Head of caudate nucleus (tissue), 42 donors: ENCODE results near the gene PSG1.
A peak's percentile ranks its signal among the peaks of the same experiment; 100 is the strongest.
"Not testable (repeated sequence)": the region's sequence is repeated elsewhere in the genome, so short reads cannot be mapped to it uniquely, and the experiment has no call there.

Experiments
- DNase-seq, 42 donors: peaks; one replicate each; pipeline versions ENCODE4 v3.0.0 to v3.0.0-alpha.2; 2020 to 2021; ENCODE audit warnings: mixed read lengths in 7 of 42
- intact Hi-C: fragments of 100-400 bp; cut with DNase I; formaldehyde crosslinking; loops from one replicate; pipeline ENCODE4 v1.15.0; 2022

Gene PSG1

GRCh38 chr19:42879613-42880012, at the start of gene PSG1:
PSG1 (minus strand) TSS chr19:42879713; CDS start chr19:42879581, 132 bp downstream.
- DNase-seq, result no peak
- intact Hi-C loops, result no loop called here

GRCh38 chr19:42928896-42929295, 49.4 kb upstream of the PSG1 start:
- intact Hi-C loops, result no loop called here
- DNase-seq, result no peak

GRCh38 chr19:42926781-42927180, 47.3 kb upstream of the PSG1 start:
- intact Hi-C loops, result no loop called here
- no peak for DNase-seq

GRCh38 chr19:42923106-42923505, 43.6 kb upstream of the PSG1 start:
- intact Hi-C loops, result not testable (repeated sequence)

GRCh38 chr19:42920971-42921370, 41.5 kb upstream of the PSG1 start:
- DNase-seq, intact Hi-C loops: not testable (repeated sequence)

More at GRCh38 chr19:42923106-42923505, 43.6 kb upstream of the PSG1 start:
- DNase-seq, result peak in 38 of 42 donors; percentile 7 to 77 (median 40)

- intact Hi-C loops, result no loop called here
- no peak for DNase-seq
These were observed 40.2 kb upstream of the PSG1 start for GRCh38 chr19:42919757-42920079.

GRCh38 chr19:42919070-42919756, 39.7 kb upstream of the PSG1 start:
- DNase-seq, intact Hi-C loops: not testable (repeated sequence)

GRCh38 chr19:42918377-42919069, 39.0 kb upstream of the PSG1 start:
- intact Hi-C loops, DNase-seq: not testable (repeated sequence)

GRCh38 chr19:42917634-42918033, 38.1 kb upstream of the PSG1 start, which contains the start of gene PSG6:
PSG6 (minus strand) TSS chr19:42917894; CDS start chr19:42917792, 102 bp downstream.
- DNase-seq, intact Hi-C loops: not testable (repeated sequence)

GRCh38 chr19:42916931-42917330, 37.4 kb upstream of the PSG1 start:
- intact Hi-C loops, DNase-seq: not testable (repeated sequence)

GRCh38 chr19:42913516-42913915, 34.0 kb upstream of the PSG1 start:
- DNase-seq, intact Hi-C loops: not testable (repeated sequence)

GRCh38 chr19:42912941-42913340, 33.4 kb upstream of the PSG1 start:
- intact Hi-C loops, result not testable (repeated sequence)

GRCh38 chr19:42911731-42912130, 32.2 kb upstream of the PSG1 start:
- peak in 21 of 42 donors; percentile 6 to 63 (median 25) for DNase-seq
- intact Hi-C loops, result not testable (repeated sequence)

More at GRCh38 chr19:42912941-42913340, 33.4 kb upstream of the PSG1 start:
- not testable (repeated sequence) for DNase-seq

- intact Hi-C loops, DNase-seq: not testable (repeated sequence)
These were observed 26.6 kb upstream of the PSG1 start for GRCh38 chr19:42906162-42906561.

- DNase-seq, intact Hi-C loops: not testable (repeated sequence)
These were observed 21.0 kb upstream of the PSG1 start for GRCh38 chr19:42900561-42900960.

- intact Hi-C loops, DNase-seq: not testable (repeated sequence)
These were observed 20.2 kb upstream of the PSG1 start for GRCh38 chr19:42899674-42900073.

GRCh38 chr19:42899110-42899509, 19.6 kb upstream of the PSG1 start:
- intact Hi-C loops, DNase-seq: not testable (repeated sequence)

GRCh38 chr19:42898656-42899055, 19.1 kb upstream of the PSG1 start:
- not testable (repeated sequence) for DNase-seq

GRCh38 chr19:42897729-42898128, 18.2 kb upstream of the PSG1 start:
- intact Hi-C loops, result not testable (repeated sequence)

More at GRCh38 chr19:42898656-42899055, 19.1 kb upstream of the PSG1 start:
- intact Hi-C loops, result not testable (repeated sequence)

GRCh38 chr19:42890446-42890845, 10.9 kb upstream of the PSG1 start:
- DNase-seq, intact Hi-C loops: not testable (repeated sequence)

More at GRCh38 chr19:42897729-42898128, 18.2 kb upstream of the PSG1 start:
- DNase-seq, result not testable (repeated sequence)
